ENCODE results near the gene ACER2.
A peak's percentile ranks its signal among the peaks of the same experiment; 100 is the strongest.
"Not testable (repeated sequence)": the region's sequence is repeated elsewhere in the genome, so short reads cannot be mapped to it uniquely, and the experiment has no call there.

Gene ACER2

GRCh38 chr9:19408693-19409400, at the start of gene ACER2:
TSS of gene ACER2 (plus strand) at chr9:19409009. CDS start at chr9:19409085, 76 bp downstream.
- DNase-seq = peak; percentile 92

- no peak for DNase-seq
Measured at GRCh38 chr9:19369107-19369506, 39.7 kb upstream of the ACER2 start.

GRCh38 chr9:19371942-19372341, 36.9 kb upstream of the ACER2 start:
- no peak for DNase-seq

GRCh38 chr9:19372567-19372966, 36.2 kb upstream of the ACER2 start:
- no peak for DNase-seq

- no peak for DNase-seq
Measured at GRCh38 chr9:19373527-19373926, 35.3 kb upstream of the ACER2 start.

GRCh38 chr9:19375538-19375937, 33.3 kb upstream of the ACER2 start:
- DNase-seq = no peak

- DNase-seq = no peak
Measured at GRCh38 chr9:19376931-19377330, 31.9 kb upstream of the ACER2 start.

- no peak for DNase-seq
Measured at GRCh38 chr9:19378164-19378563, 30.6 kb upstream of the ACER2 start.

GRCh38 chr9:19378647-19379046, 30.2 kb upstream of the ACER2 start:
- DNase-seq = no peak

GRCh38 chr9:19379283-19379682, 29.5 kb upstream of the ACER2 start:
- no peak for DNase-seq

- DNase-seq = peak; percentile 28
Measured at GRCh38 chr9:19379697-19380046, 29.1 kb upstream of the ACER2 start.

- DNase-seq = no peak
Measured at GRCh38 chr9:19380826-19381075, 28.1 kb upstream of the ACER2 start.

GRCh38 chr9:19381656-19382055, 27.2 kb upstream of the ACER2 start:
- no peak for DNase-seq

GRCh38 chr9:19385212-19385611, 23.6 kb upstream of the ACER2 start:
- not testable (repeated sequence) for DNase-seq

GRCh38 chr9:19385786-19386501, 22.9 kb upstream of the ACER2 start:
- DNase-seq = no peak

- no peak for DNase-seq
Measured at GRCh38 chr9:19386502-19387044, 22.2 kb upstream of the ACER2 start.

GRCh38 chr9:19387317-19387716, 21.5 kb upstream of the ACER2 start:
- DNase-seq = no peak

- DNase-seq = not testable (repeated sequence)
Measured at GRCh38 chr9:19389539-19389938, 19.3 kb upstream of the ACER2 start.

- no peak for DNase-seq
Measured at GRCh38 chr9:19397845-19398244, 11.0 kb upstream of the ACER2 start.

GRCh38 chr9:19403231-19403630, 5.6 kb upstream of the ACER2 start:
- not testable (repeated sequence) for DNase-seq

- DNase-seq = no peak
Measured at GRCh38 chr9:19404283-19405075, 4.3 kb upstream of the ACER2 start.

GRCh38 chr9:19405771-19406170, 3.0 kb upstream of the ACER2 start:
- no peak for DNase-seq

- no peak for DNase-seq
Measured at GRCh38 chr9:19408316-19408692, 505 bp upstream of the ACER2 start.
